HG03139 (cell line): ENCODE data around the gene NOTCH3.

Experiments used
- ATAC-seq: cut with Tn5 transposase; IDR thresholded peaks from one replicate; pipeline ENCODE4 v1.9.1; 2021; ENCODE audit not compliant: unreplicated experiment

NOTCH3 gene

GRCh38 chr19:15124572-15125231, 76.1 kb downstream of the NOTCH3 start:
- no peak for ATAC-seq

- no peak for ATAC-seq
Observed at GRCh38 chr19:15123900-15124299, 76.9 kb downstream of the NOTCH3 start.

GRCh38 chr19:15123031-15123890, 77.5 kb downstream of the NOTCH3 start:
- no peak for ATAC-seq

GRCh38 chr19:15122331-15123030, 78.3 kb downstream of the NOTCH3 start:
- no peak for ATAC-seq

GRCh38 chr19:15120135-15121026, 80.4 kb downstream of the NOTCH3 start:
- no peak for ATAC-seq

- no peak for ATAC-seq
Observed at GRCh38 chr19:15118789-15119494, 81.9 kb downstream of the NOTCH3 start.

- ATAC-seq, result no peak
Observed at GRCh38 chr19:15118248-15118647, 82.5 kb downstream of the NOTCH3 start.

GRCh38 chr19:15116856-15117255, 83.9 kb downstream of the NOTCH3 start:
- no peak for ATAC-seq

- no peak for ATAC-seq
Observed at GRCh38 chr19:15115762-15116615, 84.8 kb downstream of the NOTCH3 start.

GRCh38 chr19:15115080-15115479, 85.7 kb downstream of the NOTCH3 start:
- no peak for ATAC-seq

GRCh38 chr19:15114153-15114540, 86.6 kb downstream of the NOTCH3 start:
- ATAC-seq, result no peak

- ATAC-seq, result no peak
Observed at GRCh38 chr19:15113245-15114152, 87.3 kb downstream of the NOTCH3 start.

GRCh38 chr19:15112385-15112784, 88.4 kb downstream of the NOTCH3 start:
- ATAC-seq, result no peak

- ATAC-seq, result no peak
Observed at GRCh38 chr19:15111758-15112157, 89.0 kb downstream of the NOTCH3 start.

- no peak for ATAC-seq
Observed at GRCh38 chr19:15110418-15110815, 90.4 kb downstream of the NOTCH3 start.

GRCh38 chr19:15109768-15110417, 90.9 kb downstream of the NOTCH3 start:
- ATAC-seq, result no peak
